A549 (cell line): ENCODE measurements around the gene ATP5F1D.

Experiments
- BHLHE40 ChIP-seq: IDR thresholded peaks from 2 replicates; pipeline ENCODE4 v1.6.1; 2012; ENCODE audit warnings: low read depth, low read length, inconsistent platforms
- CHD2 ChIP-seq: fragments of 150-350 bp; IDR thresholded peaks from 2 replicates; pipeline ENCODE4 v1.6.1; 2014; ENCODE audit warnings: low read length; ENCODE audit not compliant: partially characterized antibody
- CHD4 ChIP-seq: fragments of 200-600 bp; sonication (generic); IDR thresholded peaks from 2 replicates; pipeline ENCODE4 v1.6.1; 2016; ENCODE audit warnings: antibody characterized with exemption, mild to moderate bottlenecking, borderline replicate concordance
- CTCF ChIP-seq: fragments of >200 bp; sonication (Bioruptor Twin); formaldehyde crosslinking; IDR thresholded peaks from 3 replicates; pipeline ENCODE4 v1.5.1; 2016
- EP300 ChIP-seq, 2 experiments: fragments of >200 bp; sonication (Bioruptor Twin); formaldehyde crosslinking; IDR thresholded peaks; 2 replicates in 1 of 2; 3 replicates in 1 of 2; pipeline ENCODE4 v1.6.1; 2016 to 2017
- ESRRA ChIP-seq: fragments of 150-350 bp; IDR thresholded peaks from 2 replicates; pipeline ENCODE4 v1.6.1; 2014; ENCODE audit warnings: mild to moderate bottlenecking, low read length, borderline replicate concordance
- HDAC2 ChIP-seq: fragments of 200-600 bp; sonication (generic); IDR thresholded peaks from 2 replicates; pipeline ENCODE4 v1.6.1; 2016
- KDM5A ChIP-seq: fragments of 200-600 bp; sonication (generic); IDR thresholded peaks from 2 replicates; pipeline ENCODE4 v1.6.1; 2016; ENCODE audit warnings: antibody characterized with exemption, mild to moderate bottlenecking
- MYC ChIP-seq: IDR thresholded peaks from 2 replicates; pipeline ENCODE4 v1.6.1; 2012; ENCODE audit warnings: mild to moderate bottlenecking, inconsistent platforms, low read length, improper control_type of control experiment, borderline replicate concordance
- POLR2A ChIP-seq: IDR thresholded peaks from 2 replicates; pipeline ENCODE4 v1.6.1; 2012; ENCODE audit warnings: mild to moderate bottlenecking, low read length
- RAD21 ChIP-seq, 2 experiments: fragments of >200 bp in 1 of 2; sonication (Bioruptor Twin) in 1 of 2; formaldehyde crosslinking in 1 of 2; IDR thresholded peaks in 1 of 2; conservative IDR thresholded peaks in 1 of 2; 2 replicates in 1 of 2; 3 replicates in 1 of 2; pipeline ENCODE4 v1.6.1; 2012 to 2018; ENCODE audit warnings: inconsistent platforms in 1 of 2
- RCOR1 ChIP-seq: fragments of 150-350 bp; IDR thresholded peaks from 2 replicates; pipeline ENCODE4 v1.6.1; 2014; ENCODE audit warnings: antibody characterized with exemption, low read length, low read depth
- TFCP2L1 ChIP-seq: fragments of 250-450 bp; sonication (Bioruptor Pico); IDR thresholded peaks from 2 replicates; pipeline ENCODE4 v1.5.0; 2021; ENCODE audit warnings: mild to moderate bottlenecking
- TF ChIP-seq, protein P1 (sequence below): fragments of 250-450 bp; sonication (Bioruptor Pico); IDR thresholded peaks from 2 replicates; pipeline ENCODE4 v1.5.0; 2021; ENCODE audit warnings: mild to moderate bottlenecking, moderate library complexity, borderline replicate concordance

DNA sequence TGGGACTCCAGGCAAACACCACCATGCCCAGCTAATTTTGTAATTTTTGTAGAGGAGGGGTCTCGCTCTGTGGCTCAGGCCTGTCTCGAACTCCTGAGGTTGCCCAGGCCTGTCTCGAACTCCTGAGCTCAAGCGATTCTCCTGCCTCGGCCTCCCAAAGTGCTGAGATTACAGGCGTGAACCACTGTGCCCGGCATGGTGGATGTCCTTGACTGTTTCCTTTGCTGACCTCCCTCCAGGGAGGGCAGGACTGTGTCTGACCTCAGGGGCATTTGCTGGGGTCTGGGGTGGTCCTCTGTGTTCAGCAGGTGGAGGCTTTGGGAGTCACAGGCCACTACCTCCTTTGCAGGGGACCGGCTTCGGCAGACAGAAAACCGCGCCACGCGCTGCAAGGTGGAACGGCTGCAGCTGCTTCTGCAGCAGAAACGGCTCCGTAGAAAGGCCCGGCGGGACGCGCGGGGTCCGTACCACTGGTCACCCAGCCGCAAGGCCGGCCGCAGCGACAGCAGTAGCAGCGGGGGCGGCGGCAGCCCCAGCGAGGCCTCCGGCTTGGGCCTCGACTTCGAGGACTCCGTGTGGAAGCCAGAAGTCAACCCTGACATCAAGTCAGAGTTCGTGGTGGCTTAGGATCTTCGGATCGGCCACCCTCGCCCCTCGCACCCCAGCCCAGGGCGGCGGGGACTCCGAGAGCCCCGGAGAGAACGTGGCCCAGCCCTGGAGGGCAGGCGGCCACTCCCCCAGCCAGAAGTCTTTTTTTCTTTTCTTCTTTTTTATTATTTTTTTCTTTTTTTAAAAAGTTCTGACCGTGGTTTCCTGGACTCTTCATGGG is 15.3 kb downstream of the ATP5F1D start:
- no peak for TF ChIP-seq RCOR1
- no peak for TF ChIP-seq RAD21 (conservative IDR thresholded peaks at IDR 0.05 in 1 of 2, IDR thresholded peaks at IDR 0.05 in 1 of 2)
- TF ChIP-seq CHD2 = no peak
- no peak for TF ChIP-seq CTCF
- TF ChIP-seq, protein P1, sequence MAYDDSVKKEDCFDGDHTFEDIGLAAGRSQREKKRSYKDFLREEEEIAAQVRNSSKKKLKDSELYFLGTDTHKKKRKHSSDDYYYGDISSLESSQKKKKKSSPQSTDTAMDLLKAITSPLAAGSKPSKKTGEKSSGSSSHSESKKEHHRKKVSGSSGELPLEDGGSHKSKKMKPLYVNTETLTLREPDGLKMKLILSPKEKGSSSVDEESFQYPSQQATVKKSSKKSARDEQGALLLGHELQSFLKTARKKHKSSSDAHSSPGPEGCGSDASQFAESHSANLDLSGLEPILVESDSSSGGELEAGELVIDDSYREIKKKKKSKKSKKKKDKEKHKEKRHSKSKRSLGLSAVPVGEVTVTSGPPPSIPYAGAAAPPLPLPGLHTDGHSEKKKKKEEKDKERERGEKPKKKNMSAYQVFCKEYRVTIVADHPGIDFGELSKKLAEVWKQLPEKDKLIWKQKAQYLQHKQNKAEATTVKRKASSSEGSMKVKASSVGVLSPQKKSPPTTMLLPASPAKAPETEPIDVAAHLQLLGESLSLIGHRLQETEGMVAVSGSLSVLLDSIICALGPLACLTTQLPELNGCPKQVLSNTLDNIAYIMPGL (CRISPR knock-in tag) = no peak
- no peak for TF ChIP-seq CHD4
- TF ChIP-seq KDM5A = no peak
- TF ChIP-seq EP300 (IDR thresholded peaks at IDR 0.05) = no peak
- TF ChIP-seq POLR2A = no peak
- no peak for TF ChIP-seq TFCP2L1 (CRISPR knock-in tag)
- no peak for TF ChIP-seq HDAC2
- no peak for TF ChIP-seq MYC
- TF ChIP-seq BHLHE40 = no peak
- no peak for TF ChIP-seq ESRRA
